SK-N-SH (cell line): ENCODE results near the gene ITGA6. TPM values are rescaled to one million over a fixed set of nuclear protein-coding genes. Genes with fewer than 3 reads are reported as not detected.

Source experiments
- CTCF ChIA-PET: fragments of 300-600, 350-600 bp; formaldehyde crosslinking; extraction: SDS; loops from one replicate; lab custom pipeline; 2021; lab: Yijun Ruan, JAX
- POLR2A ChIA-PET: fragments of 350-600 bp; sonication (Branson Sonifier 250); formaldehyde crosslinking; extraction: SDS; loops from one replicate; lab custom pipeline; 2020; ENCODE audit warnings: antibody characterized with exemption, inconsistent platforms; lab: Yijun Ruan, JAX
- DNase-seq: peaks from one replicate; pipeline ENCODE4 v3.0.0; 2012
- H2AFZ ChIP-seq: fragments of 200-600 bp; sonication (generic); 2 replicates; pipeline ENCODE4 v1.8.1; 2016; ENCODE audit warnings: antibody characterized with exemption, mild to moderate bottlenecking, low read depth
- H3F3A ChIP-seq: fragments of 200-600 bp; sonication (generic); replicated peaks from 2 replicates; pipeline ENCODE3; 2016; ENCODE audit warnings: antibody characterized with exemption, mild to moderate bottlenecking; ENCODE audit not compliant: insufficient read depth
- H3K27ac ChIP-seq, 2 experiments: fragments of 200-500 bp in 1 of 2; fragments of 200-600 bp in 1 of 2; sonication (Bioruptor generic) in 1 of 2; sonication (generic), shearing (Covaris generic) in 1 of 2; 2 replicates each; pipeline versions ENCODE4 v1.5.1 to v1.6.1; 2014 to 2016; ENCODE audit warnings: low read depth in 2 of 2, inconsistent platforms in 1 of 2, low read length in 1 of 2, mild to moderate bottlenecking in 1 of 2, mixed read lengths in 1 of 2
- H3K27me3 ChIP-seq: fragments of 200-600 bp; sonication (generic), shearing (Covaris generic); 2 replicates; pipeline ENCODE4 v1.6.1; 2016; ENCODE audit warnings: mixed run types; ENCODE audit not compliant: insufficient read depth
- H3K36me3 ChIP-seq, 2 experiments: fragments of 200-500 bp in 1 of 2; fragments of 200-600 bp in 1 of 2; sonication (Bioruptor generic) in 1 of 2; sonication (generic) in 1 of 2; replicated peaks in 1 of 2; 2 replicates each; pipeline versions ENCODE3 to v1.5.1; 2014 to 2016; ENCODE audit warnings: low read length in 1 of 2, mild to moderate bottlenecking in 1 of 2; ENCODE audit not compliant: insufficient read depth in 2 of 2, control insufficient read depth in 1 of 2
- H3K4me1 ChIP-seq, 2 experiments: fragments of 200-500 bp in 1 of 2; fragments of 200-600 bp in 1 of 2; sonication (Bioruptor generic) in 1 of 2; sonication (generic), shearing (Covaris generic) in 1 of 2; 2 replicates each; pipeline versions ENCODE4 v1.5.1 to v1.6.1; 2014 to 2016; ENCODE audit warnings: low read depth in 1 of 2, low read length in 1 of 2, mixed run types in 1 of 2; ENCODE audit not compliant: insufficient read depth in 2 of 2, control insufficient read depth in 1 of 2
- H3K4me2 ChIP-seq: fragments of 200-600 bp; sonication (generic), shearing (Covaris generic); 2 replicates; pipeline ENCODE4 v1.6.1; 2017; ENCODE audit warnings: mixed run types
- H3K4me3 ChIP-seq, 2 experiments: fragments of 200-500 bp in 1 of 2; fragments of 200-600 bp in 1 of 2; sonication (Bioruptor generic) in 1 of 2; sonication (generic), shearing (Covaris generic) in 1 of 2; 2 replicates each; pipeline versions ENCODE4 v1.5.1 to v1.8.1; 2014 to 2016; ENCODE audit warnings: low read depth in 2 of 2, inconsistent platforms in 1 of 2, low read length in 1 of 2, mild to moderate bottlenecking in 1 of 2, mixed read lengths in 1 of 2, moderate library complexity in 1 of 2
- H3K79me2 ChIP-seq: fragments of 200-600 bp; sonication (generic); 2 replicates; pipeline ENCODE4 v1.8.1; 2017; ENCODE audit warnings: mild to moderate bottlenecking; ENCODE audit not compliant: insufficient read depth
- H3K9ac ChIP-seq: fragments of 200-600 bp; sonication (generic); 2 replicates; pipeline ENCODE4 v1.6.1; 2017; ENCODE audit warnings: mixed run types
- H3K9me2 ChIP-seq: fragments of 200-600 bp; sonication (generic); 2 replicates; pipeline ENCODE4 v1.6.1; 2017; ENCODE audit warnings: mixed run types
- H3K9me3 ChIP-seq: fragments of 200-600 bp; sonication (generic); 2 replicates; pipeline ENCODE4 v1.6.1; 2017; ENCODE audit warnings: mixed run types, mild to moderate bottlenecking, moderate library complexity
- H4K20me1 ChIP-seq: fragments of 200-600 bp; sonication (generic); 2 replicates; pipeline ENCODE4 v1.6.1; 2017; ENCODE audit warnings: mild to moderate bottlenecking, mixed run types; ENCODE audit not compliant: insufficient read depth
- EP300 ChIP-seq, 2 experiments: IDR thresholded peaks; 2 replicates each; pipeline versions ENCODE4 v1.4.0 to v1.6.1; 2012; ENCODE audit warnings: borderline replicate concordance in 1 of 2, low read depth in 1 of 2, low read length in 1 of 2
- EZH2phosphoT487 ChIP-seq: fragments of 200-600 bp; sonication (generic); IDR thresholded peaks from 2 replicates; pipeline ENCODE4 v1.6.1; 2017; ENCODE audit warnings: low read depth, mixed run types, mild to moderate bottlenecking, antibody characterized with exemption, moderate library complexity, borderline replicate concordance
- FOXJ3 ChIP-seq: sonication (generic); formaldehyde crosslinking; IDR thresholded peaks from 2 replicates; pipeline ENCODE4 v1.5.1; 2020; ENCODE audit warnings: mild to moderate bottlenecking, missing genetic modification reagents
- FOXM1 ChIP-seq: IDR thresholded peaks from 2 replicates; pipeline ENCODE4 v1.4.0; 2012; ENCODE audit warnings: low read depth, mild to moderate bottlenecking
- GABPA ChIP-seq: IDR thresholded peaks from 2 replicates; pipeline ENCODE4 v1.4.0; 2012; ENCODE audit warnings: low read depth, mild to moderate bottlenecking
- GATA2 ChIP-seq: sonication (generic); formaldehyde crosslinking; IDR thresholded peaks from 2 replicates; pipeline ENCODE4 v1.5.0; 2020; ENCODE audit warnings: mild to moderate bottlenecking, missing genetic modification reagents
- IRF3 ChIP-seq: fragments of 150-350 bp; IDR thresholded peaks from 2 replicates; pipeline ENCODE4 v1.6.1; 2016; ENCODE audit warnings: mild to moderate bottlenecking, low read depth, low read length
- JUND ChIP-seq: IDR thresholded peaks from 2 replicates; pipeline ENCODE4 v1.4.0; 2012
- MXI1 ChIP-seq: IDR thresholded peaks from 2 replicates; pipeline ENCODE4 v1.6.1; 2012; ENCODE audit warnings: mild to moderate bottlenecking, low read depth, low read length, improper control_type of control experiment
- POLR2AphosphoS5 ChIP-seq: IDR thresholded peaks from 2 replicates; pipeline ENCODE4 v1.6.1; 2012; ENCODE audit warnings: low read depth, low read length
- RAD21 ChIP-seq: IDR thresholded peaks from 2 replicates; pipeline ENCODE4 v1.6.1; 2012; ENCODE audit warnings: mild to moderate bottlenecking, low read length
- RXRA ChIP-seq: IDR thresholded peaks from 2 replicates; pipeline ENCODE4 v1.4.0; 2012; ENCODE audit warnings: low read depth, mild to moderate bottlenecking, borderline replicate concordance
- SIN3A ChIP-seq: IDR thresholded peaks from 2 replicates; pipeline ENCODE4 v1.6.1; 2012; ENCODE audit warnings: low read depth, mild to moderate bottlenecking, low read length, moderate library complexity, borderline replicate concordance
- TEAD4 ChIP-seq: IDR thresholded peaks from 2 replicates; pipeline ENCODE4 v1.4.0; 2012; ENCODE audit warnings: mild to moderate bottlenecking, borderline replicate concordance; ENCODE audit not compliant: insufficient read depth
- USF2 ChIP-seq: fragments of 150-350 bp; IDR thresholded peaks from 2 replicates; pipeline ENCODE4 v1.6.1; 2017; ENCODE audit warnings: antibody characterized with exemption, low read length, low read depth, borderline replicate concordance
- ZBTB33 ChIP-seq: IDR thresholded peaks from 2 replicates; pipeline ENCODE4 v1.4.0; 2012; ENCODE audit warnings: low read depth, borderline replicate concordance
- WGBS: methylation state at CpG from one replicate; pipeline ENCODE4 v1.1.6; 2017; ENCODE audit warnings: low lambda C conversion rate; 5-methylcytosine and 5-hydroxymethylcytosine counted together
- polyA plus RNA-seq, 3 experiments: library from polyadenylated mRNA; depleted of rRNA; stranded (reverse); fragments of >200 nt; gene quantifications; 2 replicates each; pipeline ENCODE4 v1.2.3, GENCODE V29; 2012
- TF ChIP-seq, protein P1 (sequence below): IDR thresholded peaks from 2 replicates; pipeline ENCODE4; 2012

The ITGA6 gene
- polyA plus RNA-seq, 1 of the 3 experiments (the other 2 are of a cell fraction), result 26.0 TPM

GRCh38 chr2:172408143-172408766, 19.1 kb upstream of the ITGA6 start:
- no peak for DNase-seq
- TF ChIP-seq USF2 (no peak), RAD21 (no peak), EZH2phosphoT487 (no peak), TEAD4 (no peak), GATA2 (no peak), POLR2AphosphoS5 (no peak), SIN3A (no peak), IRF3 (no peak), EP300 (IDR thresholded peaks at IDR 0.05; ENCODE audit: borderline replicate concordance in 1 of 2, low read depth in 1 of 2, low read length in 1 of 2) (no peak), JUND (no peak), MXI1 (no peak)
- TF ChIP-seq, protein P1, sequence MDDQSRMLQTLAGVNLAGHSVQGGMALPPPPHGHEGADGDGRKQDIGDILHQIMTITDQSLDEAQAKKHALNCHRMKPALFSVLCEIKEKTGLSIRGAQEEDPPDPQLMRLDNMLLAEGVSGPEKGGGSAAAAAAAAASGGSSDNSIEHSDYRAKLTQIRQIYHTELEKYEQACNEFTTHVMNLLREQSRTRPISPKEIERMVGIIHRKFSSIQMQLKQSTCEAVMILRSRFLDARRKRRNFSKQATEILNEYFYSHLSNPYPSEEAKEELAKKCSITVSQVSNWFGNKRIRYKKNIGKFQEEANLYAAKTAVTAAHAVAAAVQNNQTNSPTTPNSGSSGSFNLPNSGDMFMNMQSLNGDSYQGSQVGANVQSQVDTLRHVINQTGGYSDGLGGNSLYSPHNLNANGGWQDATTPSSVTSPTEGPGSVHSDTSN, result no peak
- TF ChIP-seq, all 33 proteins: peak for 0
- H3K4me2 ChIP-seq, result no peak overlapping the region
- peaks cover 26% of the 10 kb centered on the region for H3F3A ChIP-seq
- H3K9me2 ChIP-seq, result no peaks in the 10 kb centered on the region
- H3K27me3 ChIP-seq, result no peaks in the 10 kb centered on the region
- no peaks in the 10 kb centered on the region for H3K79me2 ChIP-seq
- no peak overlapping the region for H3K9ac ChIP-seq
- no peak overlapping the region for H3K27ac ChIP-seq
- no peaks in the 10 kb centered on the region for H3K36me3 ChIP-seq
- no peaks in the 10 kb centered on the region for H4K20me1 ChIP-seq
- H3K4me3 ChIP-seq, result no peak overlapping the region
- CTCF ChIA-PET, result interaction anchor here (0.8 to 1.3 kb wide), 3 partner anchors 11 to 236 kb away, joined by 3 to 5 read pairs (median 3); no protein-coding TSS in a partner anchor
- no peaks in the 10 kb centered on the region for H3K9me3 ChIP-seq
- POLR2A ChIA-PET, result no interaction called here
- peaks cover 3 to 4% of the 10 kb centered on the region in 2 experiments; a peak in 2 of 4 replicates for H3K4me1 ChIP-seq
- 70% methylated on average over 4 of the region's 4 CpGs for WGBS
- no peak overlapping the region for H2AFZ ChIP-seq

GRCh38 chr2:172409042-172409441, 18.3 kb upstream of the ITGA6 start:
- Histone ChIP-seq H3K79me2 (no peaks in the 10 kb centered on the region), H3K9ac (no peak overlapping the region), H3K4me3 (no peak overlapping the region), H3K4me2 (no peak overlapping the region), H3K27me3 (no peaks in the 10 kb centered on the region), H3F3A (peaks cover 26% of the 10 kb centered on the region), H2AFZ (no peak overlapping the region), H3K36me3 (no peaks in the 10 kb centered on the region), H4K20me1 (no peaks in the 10 kb centered on the region), H3K27ac (no peak overlapping the region), H3K9me2 (no peaks in the 10 kb centered on the region), H3K4me1 (peaks cover 3 to 4% of the 10 kb centered on the region in 2 experiments; a peak in 2 of 4 replicates), H3K9me3 (no peaks in the 10 kb centered on the region)
- DNase-seq, result no peak
- ChIA-PET POLR2A (no interaction called here), CTCF (no interaction called here)
- 78% methylated on average over 1 of the region's 1 CpG for WGBS
- TF ChIP-seq RXRA (no peak), IRF3 (no peak), FOXJ3 (CRISPR knock-in tag) (no peak), EP300 (IDR thresholded peaks at IDR 0.05; ENCODE audit: borderline replicate concordance in 1 of 2, low read depth in 1 of 2, low read length in 1 of 2) (no peak), ZBTB33 (no peak), GABPA (no peak), FOXM1 (no peak), SIN3A (no peak), GATA2 (no peak)
- TF ChIP-seq, protein P1, result no peak
